Keratinocyte (primary cell): ENCODE data around the gene TTYH1. TPM values are rescaled to one million over a fixed set of nuclear protein-coding genes. Genes with fewer than 3 reads are reported as not detected.

ENCODE experiments used
- DNase-seq: peaks from one replicate; pipeline ENCODE4 v3.0.0-alpha.2; 2011; ENCODE audit warnings: low read depth, missing footprints, low spot score
- FAIRE-seq: peaks from 2 replicates; lab custom pipeline; 2011; peaks lifted over from hg19 to GRCh38; lab: Jason Lieb, UNC
- H2AFZ ChIP-seq: 2 replicates; pipeline ENCODE4 v1.6.0; 2012; ENCODE audit warnings: low read length, control low read depth, inconsistent platforms; ENCODE audit not compliant: control insufficient read depth
- H3K27ac ChIP-seq: 2 replicates; pipeline ENCODE4 v1.5.1; 2011; ENCODE audit warnings: low read length; ENCODE audit not compliant: control insufficient read depth, insufficient read depth
- H3K27me3 ChIP-seq: 3 replicates; pipeline ENCODE4 v1.6.0; 2011; ENCODE audit warnings: low read length; ENCODE audit not compliant: control insufficient read depth, insufficient read depth; ENCODE audit errors: extremely low read depth
- H3K36me3 ChIP-seq, 2 experiments: 2 replicates in 1 of 2; 3 replicates in 1 of 2; pipeline ENCODE4 v1.5.1; 2011; ENCODE audit warnings: low read length in 2 of 2, mild to moderate bottlenecking in 1 of 2; ENCODE audit not compliant: control insufficient read depth in 2 of 2, insufficient read depth in 2 of 2; ENCODE audit errors: extremely low read depth in 1 of 2
- H3K4me1 ChIP-seq: 3 replicates; pipeline ENCODE4 v1.5.1; 2011; ENCODE audit warnings: low read length; ENCODE audit not compliant: control insufficient read depth, insufficient read depth; ENCODE audit errors: extremely low read depth
- H3K4me2 ChIP-seq: 3 replicates; pipeline ENCODE4 v1.6.0; 2011; ENCODE audit warnings: low read depth, low read length; ENCODE audit not compliant: control insufficient read depth, insufficient read depth; ENCODE audit errors: extremely low read depth
- H3K4me3 ChIP-seq, 3 experiments: fragments of 200-600 bp in 1 of 3; sonication (generic) in 1 of 3; 2 replicates in 2 of 3; 3 replicates in 1 of 3; pipeline ENCODE4 v1.5.1; 2011 to 2016; ENCODE audit warnings: low read length in 3 of 3, mild to moderate bottlenecking in 3 of 3, control low read depth in 2 of 3, inconsistent platforms in 1 of 3, low read depth in 1 of 3, mixed read lengths in 1 of 3, mixed run types in 1 of 3, moderate library complexity in 1 of 3; ENCODE audit not compliant: control insufficient read depth in 2 of 3, insufficient read depth in 2 of 3; ENCODE audit errors: extremely low read depth in 1 of 3
- H3K79me2 ChIP-seq: 2 replicates; pipeline ENCODE4 v1.6.0; 2012; ENCODE audit warnings: low read length; ENCODE audit not compliant: control insufficient read depth, insufficient read depth
- H3K9ac ChIP-seq: 3 replicates; pipeline ENCODE4 v1.6.0; 2011; ENCODE audit warnings: low read length; ENCODE audit not compliant: control insufficient read depth, insufficient read depth; ENCODE audit errors: extremely low read depth
- H3K9me1 ChIP-seq: 3 replicates; pipeline ENCODE4 v1.6.0; 2011; ENCODE audit warnings: low read length; ENCODE audit not compliant: control insufficient read depth, insufficient read depth; ENCODE audit errors: extremely low read depth
- H3K9me3 ChIP-seq: 2 replicates; pipeline ENCODE4 v1.5.1; 2012; ENCODE audit warnings: low read depth, low read length; ENCODE audit not compliant: control insufficient read depth
- H4K20me1 ChIP-seq: 3 replicates; pipeline ENCODE4 v1.6.0; 2011; ENCODE audit warnings: low read length; ENCODE audit not compliant: control insufficient read depth, insufficient read depth; ENCODE audit errors: extremely low read depth
- CTCF ChIP-seq, 3 experiments: IDR thresholded peaks in 1 of 3; conservative IDR thresholded peaks in 1 of 3; optimal IDR thresholded peaks in 1 of 3; 2 replicates in 2 of 3; 3 replicates in 1 of 3; pipeline versions ENCODE3 to v1.5.1; 2011; ENCODE audit warnings: low read length in 3 of 3, mild to moderate bottlenecking in 3 of 3, moderate library complexity in 2 of 3, control low read depth in 1 of 3, inconsistent platforms in 1 of 3; ENCODE audit not compliant: insufficient read depth in 2 of 3; ENCODE audit errors: extremely low read depth in 1 of 3
- EZH2 ChIP-seq: IDR thresholded peaks from one replicate; pipeline ENCODE4 v1.6.1; 2012; ENCODE audit warnings: inconsistent platforms, mild to moderate bottlenecking, low read length, moderate library complexity
- dilution Hi-C: fragments of 300-500 bp; cut with MboI; formaldehyde crosslinking; loops from one replicate; pipeline ENCODE4 v1.7.0; 2020; ENCODE audit warnings: low sequenced_read_pairs; ENCODE audit not compliant: extremely low pct_ligation_motif_present
- polyA plus RNA-seq, 5 experiments: library from polyadenylated mRNA; depleted of rRNA in 3 of 5; stranded (reverse) in 3 of 5; stranded (forward) in 1 of 5; unstranded in 1 of 5; fragments of >200 nt; gene quantifications; 1 replicate in 1 of 5; 2 replicates in 3 of 5; 3 replicates in 1 of 5; pipeline versions ENCODE4 v1.2.1 to v1.2.3, GENCODE V29; 2011 to 2012; ENCODE audit warnings: missing spikeins in 2 of 5, low read depth in 1 of 5, low replicate concordance in 1 of 5

Gene TTYH1
- polyA plus RNA-seq, 1 donor (not counting 4 experiments of a cell fraction or from before 2014, with no cell fraction given), result 0.13 TPM

DNA sequence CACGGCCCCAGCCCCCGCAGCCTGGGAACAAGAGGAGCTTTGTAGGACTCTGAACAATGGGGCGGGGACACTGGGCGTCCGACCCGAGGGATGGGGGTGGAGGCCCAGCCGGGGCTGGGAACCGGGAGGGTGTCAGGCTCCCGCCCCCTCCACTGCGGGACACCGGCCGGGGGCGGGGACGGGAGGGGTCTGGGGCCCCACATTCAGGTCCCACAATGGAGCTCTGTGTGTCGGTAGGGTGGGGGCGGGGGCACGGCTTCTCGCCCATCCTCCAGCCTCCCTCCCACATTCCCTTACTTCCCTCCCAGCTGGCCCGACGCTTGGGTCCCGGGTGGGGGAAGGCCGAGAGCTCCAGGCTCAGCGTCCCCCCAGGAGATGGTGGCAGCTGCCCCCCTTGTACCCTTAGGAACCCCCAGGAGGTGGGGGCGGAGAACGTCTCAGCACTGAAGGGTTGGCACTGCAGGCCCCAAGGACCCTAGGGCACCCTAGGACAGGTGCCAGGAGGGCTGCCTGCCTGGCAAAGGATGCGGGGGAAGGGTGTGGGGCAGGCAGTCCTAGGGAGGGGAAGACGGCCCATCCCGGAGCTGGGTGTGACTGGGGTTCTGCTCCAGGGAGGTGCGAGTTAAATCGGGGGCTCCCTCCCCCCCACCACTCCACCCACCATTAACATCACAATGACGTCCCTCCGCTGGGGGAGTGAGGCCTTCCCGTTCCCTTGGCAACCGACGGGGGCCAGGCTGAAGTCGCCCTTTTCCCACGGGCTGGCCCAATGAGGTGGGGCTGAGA, 5.3 kb downstream of the TTYH1 start:
- Histone ChIP-seq H3K27ac (no peak overlapping the region), H3K4me2 (no peak overlapping the region), H3K4me3 (no peak overlapping the region), H3K9ac (no peak overlapping the region), H3K4me1 (no peaks in the 10 kb centered on the region), H3K9me3 (no peaks in the 10 kb centered on the region), H3K27me3 (peaks cover 45% of the 10 kb centered on the region), H4K20me1 (no peaks in the 10 kb centered on the region), H3K36me3 (no peaks in the 10 kb centered on the region), H2AFZ (no peak overlapping the region), H3K9me1 (no peaks in the 10 kb centered on the region), H3K79me2 (no peaks in the 10 kb centered on the region)
- TF ChIP-seq EZH2, result no peak
- dilution Hi-C loops, result no loop called here
- FAIRE-seq, result no peak
- DNase-seq, result no peak

- H3K27me3 ChIP-seq, result peaks cover 40% of the 10 kb centered on the region
- H2AFZ ChIP-seq, result no peak overlapping the region
- H3K9ac ChIP-seq, result no peak overlapping the region
- DNase-seq (no peak), FAIRE-seq (no peak)
- no peak overlapping the region for H3K4me2 ChIP-seq
- no peak overlapping the region for H3K27ac ChIP-seq
- no peaks in the 10 kb centered on the region for H3K36me3 ChIP-seq
- no peaks in the 10 kb centered on the region for H3K79me2 ChIP-seq
- H3K4me3 ChIP-seq, result no peak overlapping the region
- H4K20me1 ChIP-seq, result no peaks in the 10 kb centered on the region
- dilution Hi-C loops, result no loop called here
- H3K4me1 ChIP-seq, result no peaks in the 10 kb centered on the region
- no peaks in the 10 kb centered on the region for H3K9me3 ChIP-seq
- no peaks in the 10 kb centered on the region for H3K9me1 ChIP-seq
- TF ChIP-seq EZH2, result no peak
- TF ChIP-seq CTCF (optimal IDR thresholded peaks at IDR 0.05 in 1 of 3, IDR thresholded peaks at IDR 0.05 in 1 of 3, conservative IDR thresholded peaks at IDR 0.05 in 1 of 3; ENCODE audit: extremely low read depth in 1 of 3, insufficient read depth in 2 of 3, low read length in 3 of 3), result no peak
Measured at GRCh38 chr19:54421169-54421516, 5.9 kb downstream of the TTYH1 start.
